HUES64 (cell line): ENCODE results near the gene FAM131B.

ENCODE experiments used
- H3K27ac ChIP-seq: 2 replicates; pipeline ENCODE4 v1.7.0; 2013; ENCODE audit warnings: low read depth, low read length, inconsistent platforms
- H3K27me3 ChIP-seq: 2 replicates; pipeline ENCODE4 v1.6.1; 2013; ENCODE audit warnings: mild to moderate bottlenecking, low read length; ENCODE audit not compliant: insufficient read depth
- H3K36me3 ChIP-seq: 2 replicates; pipeline ENCODE4 v1.6.1; 2013; ENCODE audit warnings: mild to moderate bottlenecking, low read length; ENCODE audit not compliant: insufficient read depth
- H3K4me1 ChIP-seq: 2 replicates; pipeline ENCODE4 v1.6.1; 2013; ENCODE audit warnings: mild to moderate bottlenecking, low read length, moderate library complexity; ENCODE audit not compliant: insufficient read depth
- H3K4me3 ChIP-seq: 2 replicates; pipeline ENCODE4 v1.5.1; 2013; ENCODE audit warnings: mild to moderate bottlenecking, low read length, moderate library complexity
- H3K9ac ChIP-seq: 2 replicates; pipeline ENCODE4 v1.6.1; 2013; ENCODE audit warnings: mild to moderate bottlenecking, low read depth, low read length
- H3K9me3 ChIP-seq: 2 replicates; pipeline ENCODE4 v1.6.1; 2013; ENCODE audit warnings: low read depth, low read length; ENCODE audit not compliant: insufficient read depth
- WGBS: fragments of 150-250, 120-280 bp; methylation state at CpG from one replicate; pipeline ENCODE4 v1.1.7; 2013; ENCODE audit warnings: missing lambda C conversion rate; 5-methylcytosine and 5-hydroxymethylcytosine counted together

The FAM131B gene

DNA sequence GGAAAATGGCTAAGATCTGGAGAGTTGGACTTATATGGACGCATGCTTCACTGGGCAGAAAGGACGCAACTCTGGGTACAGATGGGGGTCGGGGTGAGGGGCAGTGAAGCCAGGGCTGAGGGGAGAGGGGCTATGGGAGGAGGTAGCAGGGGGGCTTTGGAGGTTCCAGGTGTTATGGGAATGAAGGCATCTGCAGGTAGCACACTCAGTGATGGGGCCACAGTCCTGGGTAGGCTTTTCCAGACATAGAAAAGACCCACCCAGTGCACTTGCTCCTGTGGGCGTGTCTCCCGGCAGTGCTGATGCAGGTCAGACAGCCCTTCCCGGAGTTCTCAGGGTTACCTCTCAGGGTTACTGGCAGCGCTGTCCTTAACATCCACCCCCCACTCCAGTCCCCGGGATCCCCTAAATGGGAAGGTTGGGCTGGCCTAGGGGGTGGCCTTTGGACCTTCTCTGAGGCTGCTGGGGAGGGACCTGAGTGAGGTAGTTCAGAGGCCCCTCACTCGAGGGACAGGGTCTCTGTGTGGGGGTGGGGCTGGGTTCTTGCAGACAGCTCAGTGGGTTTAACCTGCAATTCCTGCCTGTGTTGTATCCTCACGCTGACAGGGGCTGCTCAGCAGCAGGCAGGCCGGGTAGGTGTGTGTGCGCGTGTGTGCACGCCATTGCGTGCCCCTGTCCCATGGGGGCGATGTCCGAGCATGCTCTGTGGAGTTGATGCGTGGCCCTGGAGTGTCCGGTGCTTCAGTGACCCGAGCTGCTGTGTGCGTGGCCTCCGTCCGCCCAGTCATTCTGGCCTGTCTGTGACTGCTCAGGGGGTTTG lies 24.9 kb upstream of the FAM131B start:
- peaks cover 94% of the 10 kb centered on the region for H3K36me3 ChIP-seq
- no peak overlapping the region for H3K27ac ChIP-seq
- WGBS: 93% methylated on average over 22 of the region's 23 CpGs
- no peaks in the 10 kb centered on the region for H3K27me3 ChIP-seq
- no peaks in the 10 kb centered on the region for H3K9me3 ChIP-seq
- no peak overlapping the region for H3K4me3 ChIP-seq
- H3K9ac ChIP-seq: no peak overlapping the region
- peaks cover 6% of the 10 kb centered on the region; the same call in 1 of the 2 replicates for H3K4me1 ChIP-seq

DNA sequence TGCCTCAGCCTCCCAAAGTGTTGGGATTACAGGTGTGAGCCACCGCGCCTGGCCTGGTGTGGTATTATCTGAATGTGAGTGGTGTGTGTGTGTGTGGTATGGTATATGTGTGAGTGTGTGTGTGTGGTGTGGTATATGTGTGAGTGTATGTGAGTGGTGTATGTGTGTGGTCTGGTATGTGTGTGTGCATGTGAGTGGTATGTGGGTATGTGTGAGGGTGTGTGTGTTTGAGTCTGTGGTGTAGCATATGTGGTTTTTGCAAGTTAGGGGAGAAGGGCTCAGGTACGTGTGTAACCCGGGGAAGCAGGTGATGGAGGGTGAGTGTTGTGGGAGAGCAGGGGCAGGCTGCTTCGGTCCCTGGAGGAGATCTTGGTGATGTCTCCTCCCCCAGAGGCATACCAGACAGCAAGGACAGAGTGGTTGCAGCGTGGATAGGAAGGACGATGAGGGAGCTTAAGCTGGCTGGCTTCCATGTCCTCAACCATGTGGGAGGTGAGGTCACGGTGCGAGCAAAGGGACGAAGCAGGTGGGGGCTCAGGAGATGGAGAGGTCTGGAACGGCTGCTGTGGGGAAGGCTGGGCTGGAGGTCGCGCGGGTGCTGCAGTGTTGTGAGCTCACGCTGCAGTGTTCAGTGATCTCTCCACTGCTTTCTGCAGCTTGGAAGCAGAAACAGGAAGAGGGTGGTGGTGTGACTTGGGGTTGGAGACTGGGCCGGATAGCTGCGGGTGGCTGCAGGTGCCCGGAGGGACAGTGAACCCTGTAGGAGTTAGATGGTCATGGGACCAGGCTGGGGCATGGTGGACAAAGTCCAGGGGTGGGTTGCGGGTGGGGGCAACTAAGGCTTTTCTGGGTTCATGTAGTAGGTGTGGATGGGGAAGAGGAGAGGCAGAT lies 23.6 kb upstream of the FAM131B start:
- Histone ChIP-seq H3K9ac (no peak overlapping the region), H3K36me3 (peaks cover 82% of the 10 kb centered on the region)
- 91% methylated on average over 19 of the region's 19 CpGs for WGBS

DNA sequence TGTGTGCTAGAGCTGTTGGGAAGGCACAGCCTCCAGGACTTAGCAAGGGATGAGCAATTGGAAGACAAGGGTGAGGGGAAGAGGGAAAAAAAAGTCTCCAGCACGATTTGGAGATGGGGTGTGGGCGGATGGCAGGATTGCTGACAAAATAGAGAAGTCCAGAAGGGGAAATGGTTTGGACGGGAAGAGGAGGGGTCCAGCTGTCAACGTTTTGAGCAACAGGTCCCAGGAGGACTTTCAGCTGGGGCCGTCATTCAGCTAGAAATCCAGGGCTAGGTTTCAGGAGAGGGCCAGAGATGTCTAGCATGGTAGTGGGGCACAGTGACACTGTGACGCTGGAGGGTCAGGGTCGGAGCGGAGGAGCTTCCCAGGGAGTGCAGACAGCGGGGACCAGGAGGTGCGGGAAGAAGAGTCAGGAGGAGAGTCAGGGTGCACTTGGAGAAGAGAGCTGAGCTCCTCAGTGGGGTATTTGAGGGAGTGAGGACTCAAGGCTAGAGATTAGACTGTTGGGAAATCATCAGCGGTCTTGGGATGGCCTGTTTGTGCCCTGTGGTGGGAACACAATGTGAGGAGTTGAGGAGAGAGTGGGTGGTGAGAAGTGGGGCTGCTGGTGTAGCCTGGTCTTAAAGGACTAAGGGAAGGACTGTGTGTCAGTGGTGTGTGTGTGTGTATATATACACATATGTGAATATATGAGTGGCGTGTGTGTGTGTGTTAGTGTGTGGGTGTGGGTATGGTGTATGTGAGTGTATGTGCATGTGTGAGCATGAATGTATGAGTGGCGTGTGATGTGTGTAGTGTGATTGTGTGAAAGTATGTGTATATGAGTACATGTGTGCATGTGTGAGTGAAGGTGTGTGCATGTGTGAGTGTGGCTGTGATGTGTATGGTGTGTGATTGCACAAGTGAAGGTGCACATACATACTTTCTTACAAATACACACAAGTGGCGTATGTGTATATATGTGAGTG lies 22.4 kb upstream of the FAM131B start:
- Histone ChIP-seq H3K4me3 (peak overlapping the region; percentile 9; the same call in 1 of the 2 replicates), H3K27me3 (no peaks in the 10 kb centered on the region), H3K9me3 (no peaks in the 10 kb centered on the region), H3K36me3 (peaks cover 70% of the 10 kb centered on the region), H3K9ac (no peak overlapping the region), H3K27ac (no peak overlapping the region), H3K4me1 (peaks cover 7% of the 10 kb centered on the region; the same call in 1 of the 2 replicates)
- 84% methylated on average over 13 of the region's 14 CpGs for WGBS

More for the DNA sequence above, 23.6 kb upstream of the FAM131B start:
- no peaks in the 10 kb centered on the region for H3K27me3 ChIP-seq
- peaks cover 7% of the 10 kb centered on the region; the same call in 1 of the 2 replicates for H3K4me1 ChIP-seq
- no peak overlapping the region for H3K4me3 ChIP-seq
- no peaks in the 10 kb centered on the region for H3K9me3 ChIP-seq
- H3K27ac ChIP-seq: no peak overlapping the region

DNA sequence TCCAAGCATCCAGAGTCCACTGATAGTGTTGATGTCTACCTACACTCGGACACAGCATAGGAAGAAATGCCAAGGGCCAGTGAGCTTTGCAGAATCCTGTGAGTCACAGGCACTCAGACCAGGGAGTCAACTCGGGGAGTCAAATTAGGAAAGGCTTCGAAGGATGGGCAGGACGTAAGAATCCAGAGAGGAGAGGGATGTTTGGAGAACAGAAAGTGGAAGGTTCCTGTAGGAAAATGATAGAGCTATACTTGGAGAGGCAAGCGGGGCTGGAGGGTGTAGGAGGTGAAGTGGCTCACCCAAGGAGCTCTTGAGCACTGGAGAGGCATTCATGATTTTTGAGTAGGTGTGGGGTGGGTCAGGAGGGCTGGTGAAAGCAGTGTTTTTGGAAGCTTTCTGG lies 21.6 kb upstream of the FAM131B start:
- 86% methylated on average over 5 of the region's 5 CpGs for WGBS
- Histone ChIP-seq H3K4me1 (peaks cover 14% of the 10 kb centered on the region), H3K4me3 (peak overlapping the region; percentile 9; the same call in 1 of the 2 replicates), H3K9ac (no peak overlapping the region), H3K27ac (no peak overlapping the region), H3K36me3 (peaks cover 62% of the 10 kb centered on the region), H3K9me3 (no peaks in the 10 kb centered on the region), H3K27me3 (no peaks in the 10 kb centered on the region)

DNA sequence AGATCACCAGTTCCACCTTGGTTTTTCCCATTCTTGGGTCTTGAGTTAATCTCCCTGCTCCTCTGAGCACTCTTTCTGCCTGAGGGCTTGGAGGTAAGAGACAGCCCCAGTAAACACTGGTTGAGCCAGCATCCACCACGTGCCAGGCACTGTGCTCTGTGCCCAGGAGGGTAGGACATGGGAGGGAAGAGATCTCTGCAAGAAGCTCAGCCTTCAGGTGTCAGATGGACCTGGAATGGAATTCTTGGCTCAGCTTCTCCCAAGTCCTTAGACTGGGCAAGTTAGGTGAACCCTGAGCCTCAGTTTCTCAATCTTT lies 21.1 kb upstream of the FAM131B start:
- H3K36me3 ChIP-seq: peaks cover 56% of the 10 kb centered on the region
- WGBS: 77% methylated on average over 1 of the region's 1 CpG
- no peaks in the 10 kb centered on the region for H3K27me3 ChIP-seq
- no peak overlapping the region for H3K9ac ChIP-seq
- H3K27ac ChIP-seq: no peak overlapping the region
- peaks cover 19% of the 10 kb centered on the region for H3K4me1 ChIP-seq
- H3K4me3 ChIP-seq: peak overlapping the region; percentile 9; the same call in 1 of the 2 replicates
- no peaks in the 10 kb centered on the region for H3K9me3 ChIP-seq

DNA sequence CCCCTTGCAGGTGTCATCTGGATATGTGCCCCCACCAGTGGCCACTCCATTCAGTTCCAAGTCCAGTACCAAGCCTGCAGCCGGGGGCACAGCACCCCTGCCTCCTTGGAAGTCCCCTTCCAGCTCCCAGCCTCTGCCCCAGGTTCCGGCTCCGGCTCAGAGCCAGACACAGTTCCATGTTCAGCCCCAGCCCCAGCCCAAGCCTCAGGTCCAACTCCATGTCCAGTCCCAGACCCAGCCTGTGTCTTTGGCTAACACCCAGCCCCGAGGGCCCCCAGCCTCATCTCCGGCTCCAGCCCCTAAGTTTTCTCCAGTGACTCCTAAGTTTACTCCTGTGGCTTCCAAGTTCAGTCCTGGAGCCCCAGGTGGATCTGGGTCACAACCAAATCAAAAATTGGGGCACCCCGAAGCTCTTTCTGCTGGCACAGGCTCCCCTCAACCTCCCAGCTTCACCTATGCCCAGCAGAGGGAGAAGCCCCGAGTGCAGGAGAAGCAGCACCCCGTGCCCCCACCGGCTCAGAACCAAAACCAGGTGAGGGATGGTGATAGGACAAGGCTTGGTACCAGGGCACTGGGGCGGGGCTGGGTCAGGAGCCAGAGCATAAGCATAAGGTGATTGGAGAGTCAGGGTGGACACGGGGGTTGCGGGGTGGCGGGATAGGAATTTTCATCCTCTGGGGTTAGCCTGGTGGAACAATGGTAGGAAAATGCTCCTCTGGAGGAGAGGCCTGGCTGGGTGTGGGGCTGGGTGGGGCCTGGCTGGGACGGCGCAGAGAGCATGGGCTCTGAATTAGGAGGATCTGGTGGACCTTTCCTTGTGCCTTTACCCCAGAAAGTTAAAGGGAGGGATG lies 20.5 kb upstream of the FAM131B start:
- Histone ChIP-seq H3K9me3 (no peaks in the 10 kb centered on the region), H3K27me3 (no peaks in the 10 kb centered on the region), H3K27ac (no peak overlapping the region), H3K4me3 (peak overlapping the region; percentile 95), H3K9ac (peak overlapping the region; percentile 91), H3K4me1 (peaks cover 21% of the 10 kb centered on the region), H3K36me3 (peaks cover 51% of the 10 kb centered on the region)
- WGBS: 88% methylated on average over 15 of the region's 15 CpGs

DNA sequence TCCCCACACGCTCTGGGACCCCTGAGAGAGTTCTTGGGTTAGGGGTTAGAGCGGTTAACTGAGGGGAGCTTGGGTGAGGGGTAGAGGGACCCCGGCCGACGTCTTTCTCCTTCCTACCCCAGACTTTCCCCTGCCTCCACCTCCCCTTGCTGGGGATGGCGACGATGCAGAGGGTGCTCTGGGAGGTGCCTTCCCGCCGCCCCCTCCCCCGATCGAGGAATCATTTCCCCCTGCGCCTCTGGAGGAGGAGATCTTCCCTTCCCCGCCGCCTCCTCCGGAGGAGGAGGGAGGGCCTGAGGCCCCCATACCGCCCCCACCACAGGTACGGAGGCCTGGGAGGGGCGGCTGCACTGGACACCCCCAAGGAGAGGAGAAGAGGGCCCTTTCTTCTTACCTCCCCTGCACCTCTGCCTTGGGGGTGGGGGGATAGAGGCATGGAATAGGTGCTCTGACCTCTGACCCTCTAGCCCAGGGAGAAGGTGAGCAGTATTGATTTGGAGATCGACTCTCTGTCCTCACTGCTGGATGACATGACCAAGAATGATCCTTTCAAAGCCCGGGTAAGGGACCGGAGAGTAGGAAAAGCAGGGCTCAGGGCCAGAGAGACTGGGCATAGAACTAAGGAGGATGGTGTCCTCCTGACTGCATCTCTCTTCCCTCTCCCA lies 19.7 kb upstream of the FAM131B start:
- H3K9ac ChIP-seq: peak overlapping the region; percentile 91
- peak overlapping the region; percentile 95 for H3K4me3 ChIP-seq
- H3K9me3 ChIP-seq: no peaks in the 10 kb centered on the region
- WGBS: 12% methylated on average over 8 of the region's 21 CpGs
- peaks cover 47% of the 10 kb centered on the region for H3K36me3 ChIP-seq
- peak overlapping the region; percentile 98 for H3K27ac ChIP-seq
- no peaks in the 10 kb centered on the region for H3K27me3 ChIP-seq
- H3K4me1 ChIP-seq: peaks cover 21% of the 10 kb centered on the region

DNA sequence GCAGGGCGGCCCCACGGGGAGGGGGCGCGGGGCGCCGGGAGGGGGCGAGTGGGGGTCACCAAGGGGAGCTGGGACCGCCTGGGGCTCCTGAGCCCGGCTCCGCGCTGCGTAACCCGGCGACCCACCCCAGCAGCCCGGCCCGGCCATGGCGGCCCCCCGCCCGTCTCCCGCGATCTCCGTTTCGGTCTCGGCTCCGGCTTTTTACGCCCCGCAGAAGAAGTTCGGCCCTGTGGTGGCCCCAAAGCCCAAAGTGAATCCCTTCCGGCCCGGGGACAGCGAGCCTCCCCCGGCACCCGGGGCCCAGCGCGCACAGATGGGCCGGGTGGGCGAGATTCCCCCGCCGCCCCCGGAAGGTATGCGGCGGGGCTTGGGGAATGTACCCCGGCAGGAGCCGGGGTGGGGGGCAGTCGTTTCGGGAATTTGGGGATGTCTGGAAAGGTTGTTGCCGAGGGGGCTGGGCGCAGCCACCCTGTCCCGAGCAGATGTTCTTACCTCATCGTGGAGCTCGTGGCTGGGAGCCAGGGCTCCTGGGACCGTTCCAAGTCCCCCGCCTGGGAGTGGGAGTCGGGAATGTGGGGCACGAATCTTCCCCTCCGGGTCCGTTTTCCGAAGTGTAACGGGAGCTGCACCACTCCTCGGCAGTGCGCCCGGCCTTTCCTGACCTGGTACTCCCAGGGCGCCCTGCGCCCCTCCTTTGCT lies 19.1 kb upstream of the FAM131B start:
- Histone ChIP-seq H3K27ac (peak overlapping the region; percentile 98), H3K36me3 (peaks cover 40% of the 10 kb centered on the region), H3K9ac (peak overlapping the region; percentile 91), H3K4me1 (peaks cover 21% of the 10 kb centered on the region), H3K27me3 (no peaks in the 10 kb centered on the region), H3K4me3 (peak overlapping the region; percentile 95), H3K9me3 (no peaks in the 10 kb centered on the region)
- under 1% methylated on average over 63 of the region's 64 CpGs for WGBS

DNA sequence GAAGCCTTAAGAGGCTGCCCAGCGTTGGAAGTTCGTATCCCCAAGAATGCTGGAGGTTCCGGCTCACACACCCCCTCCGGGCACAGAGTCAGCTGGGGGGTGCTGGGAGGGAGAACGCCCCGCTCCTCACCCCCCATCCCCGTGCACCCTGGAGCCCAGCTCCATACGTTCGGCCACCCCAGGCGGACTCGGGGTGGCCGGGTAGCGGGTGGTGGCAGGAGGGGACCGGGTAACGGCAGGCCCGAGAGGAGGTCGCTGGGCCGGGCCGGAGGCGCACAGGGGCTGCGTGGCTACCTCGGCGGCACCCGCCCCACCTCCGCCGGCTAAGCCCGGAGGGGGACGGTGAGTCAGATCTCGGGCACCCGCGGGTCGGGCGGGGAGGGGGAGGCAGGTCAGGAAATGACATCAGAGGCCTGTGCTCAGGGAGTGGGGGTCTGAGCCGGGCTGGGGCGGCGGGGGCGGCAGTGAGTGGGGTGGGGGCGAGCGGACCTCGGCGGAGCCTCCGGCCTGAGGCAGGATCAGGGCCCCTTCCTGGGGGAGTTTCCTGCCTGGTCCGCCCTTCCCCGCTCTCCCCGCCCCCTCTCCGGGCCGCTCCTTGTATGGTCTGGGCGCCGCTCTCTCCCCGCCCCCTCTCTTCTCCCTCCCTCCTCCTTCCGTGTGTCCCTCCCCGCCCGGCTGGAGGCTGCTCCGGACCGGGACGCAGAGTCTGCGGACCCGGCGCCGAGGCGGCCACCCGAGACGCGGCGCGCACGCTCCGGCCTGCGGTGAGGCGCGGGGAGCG lies 18.3 kb upstream of the FAM131B start, which contains the start of gene ZYX:
Gene ZYX (plus strand): TSS at position 700 of the 781 bp plus-strand sequence. CDS start 227 bp downstream, outside the sequence.
- H3K27ac ChIP-seq: peak within 1 kb of the TSS; percentile 98

More for the DNA sequence above, 18.3 kb upstream of the FAM131B start, which contains the start of gene ZYX:
- Histone ChIP-seq H3K4me1 (peaks cover 21% of the 10 kb centered on the region), H3K9me3 (no peaks in the 10 kb centered on the region), H3K9ac (peak within 1 kb of the TSS; percentile 96), H3K27me3 (no peaks in the 10 kb centered on the region), H3K36me3 (peaks cover 33% of the 10 kb centered on the region), H3K4me3 (peak within 1 kb of the TSS; percentile 95)
- under 1% methylated on average over 72 of the region's 72 CpGs for WGBS
